Activated T-helper 1 cell treated with anti-CD3 and anti-CD28 coated beads, Interleukin-2, amount 50 U/mL, for 16 hours (primary cell): ENCODE data around the gene NLN.
"Not testable (repeated sequence)": the region's sequence is repeated elsewhere in the genome, so short reads cannot be mapped to it uniquely, and the experiment has no call there.

Experiments used
- DNase-seq, 2 donors: peaks; one replicate each; pipeline ENCODE4 v3.0.0-alpha.2; 2020; ENCODE audit warnings: low read depth in 1 of 2, low spot score in 1 of 2

The NLN gene

GRCh38 chr5:65730910-65731309 is 8.9 kb downstream of the NLN start:
- DNase-seq = no peak

GRCh38 chr5:65732046-65732445 is 10.0 kb downstream of the NLN start:
- DNase-seq = not testable (repeated sequence)

DNA sequence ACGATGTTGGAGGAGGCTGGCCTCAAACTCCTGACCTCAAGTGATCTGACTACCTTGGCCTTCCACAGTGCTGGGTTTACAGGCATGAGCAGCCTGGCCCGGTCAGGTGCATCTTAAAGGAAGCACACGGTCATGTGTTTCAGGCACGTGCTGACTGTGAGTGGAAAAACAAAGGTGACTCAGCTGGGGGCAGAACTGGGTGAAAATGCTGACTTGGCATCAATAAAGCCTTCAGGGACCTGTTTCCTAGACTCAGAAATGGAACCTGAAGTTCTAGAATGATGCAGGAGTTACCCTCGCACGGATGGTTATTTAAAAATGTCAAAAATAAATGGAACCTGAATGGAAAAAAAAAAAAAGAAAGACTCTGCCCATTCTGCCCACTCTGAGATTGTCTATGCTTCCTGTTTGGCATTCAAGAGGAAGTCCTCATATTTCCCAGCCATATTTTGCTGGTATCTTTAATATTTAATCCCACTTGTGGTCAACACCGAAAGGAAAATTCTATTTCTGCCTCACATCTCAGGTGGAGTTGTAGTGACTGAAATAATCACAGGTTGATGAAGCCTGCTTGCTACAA is 12.3 kb downstream of the NLN start:
- DNase-seq = not testable (repeated sequence)

- no peak for DNase-seq
Measured at GRCh38 chr5:65734921-65735320, 12.9 kb downstream of the NLN start.

GRCh38 chr5:65736011-65736410 is 14.0 kb downstream of the NLN start:
- no peak for DNase-seq

DNA sequence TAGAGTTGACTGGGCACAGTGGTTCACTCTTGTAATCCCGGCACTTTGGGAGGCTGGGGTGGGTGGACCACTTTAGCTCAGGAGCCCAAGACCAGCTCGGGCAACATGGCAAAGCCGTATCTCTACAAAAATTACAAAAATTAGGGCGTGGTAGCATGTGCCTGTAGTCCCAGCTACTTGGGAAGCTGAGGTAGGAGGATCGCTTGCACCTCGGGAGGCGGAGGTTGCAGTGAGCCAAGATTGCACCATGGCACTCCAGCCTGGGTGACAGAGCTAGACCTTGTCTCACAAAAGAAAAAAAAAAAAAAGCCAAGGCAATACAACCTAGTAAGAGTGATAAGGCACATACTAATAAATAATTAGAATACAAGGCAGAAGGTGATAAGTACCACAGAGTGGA is 15.8 kb downstream of the NLN start:
- no peak for DNase-seq

GRCh38 chr5:65738305-65738704 is 16.3 kb downstream of the NLN start:
- no peak for DNase-seq

- no peak for DNase-seq
Measured at GRCh38 chr5:65739162-65739561, 17.2 kb downstream of the NLN start.

- DNase-seq = no peak
Measured at GRCh38 chr5:65742565-65743231, 20.7 kb downstream of the NLN start.

GRCh38 chr5:65749221-65749844 is 27.3 kb downstream of the NLN start:
- DNase-seq = no peak

GRCh38 chr5:65749956-65750355 is 28.0 kb downstream of the NLN start:
- no peak for DNase-seq

DNA sequence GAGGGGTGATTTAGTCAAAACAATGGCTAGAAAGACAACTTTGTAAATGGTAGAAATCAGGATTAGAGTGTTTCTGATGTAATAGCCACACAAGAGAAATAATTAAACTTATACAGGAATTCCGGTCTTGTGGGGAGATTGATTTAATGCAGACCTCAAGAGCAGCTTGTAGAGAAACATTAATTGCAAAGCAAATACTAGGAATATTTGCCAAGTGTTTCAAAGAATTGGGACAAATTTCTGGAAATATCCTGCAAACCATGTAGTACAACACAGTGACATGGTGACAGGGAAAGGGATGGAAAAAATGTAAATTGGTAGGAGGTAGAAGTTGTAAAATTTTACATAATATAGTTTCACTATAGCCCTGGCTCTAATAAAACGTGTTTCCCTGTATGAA is 28.9 kb downstream of the NLN start:
- DNase-seq = no peak

- no peak for DNase-seq
Measured at GRCh38 chr5:65753189-65753588, 31.2 kb downstream of the NLN start.

GRCh38 chr5:65758546-65759144 is 36.6 kb downstream of the NLN start:
- DNase-seq = no peak

GRCh38 chr5:65760504-65761275 is 38.7 kb downstream of the NLN start:
- peak; percentile 9 to 13 for DNase-seq

GRCh38 chr5:65762234-65762633 is 40.2 kb downstream of the NLN start:
- no peak for DNase-seq

GRCh38 chr5:65765582-65765981 is 43.6 kb downstream of the NLN start:
- DNase-seq = no peak

- no peak for DNase-seq
Measured at GRCh38 chr5:65766175-65766574, 44.2 kb downstream of the NLN start.

GRCh38 chr5:65766781-65767180 is 44.8 kb downstream of the NLN start:
- no peak for DNase-seq

GRCh38 chr5:65767565-65767964 is 45.6 kb downstream of the NLN start:
- no peak for DNase-seq

GRCh38 chr5:65768723-65769346 is 46.8 kb downstream of the NLN start:
- no peak for DNase-seq
